Nephron progenitor cell (in vitro differentiated cells): ENCODE results near the gene GPR107.

Experiments
- DNase-seq: peaks from one replicate; pipeline ENCODE4 v3.0.0; 2021
- H3K27ac Mint-ChIP-seq: 2 replicates; pipeline ENCODE4 v1.8.0; 2021; ENCODE audit warnings: mild to moderate bottlenecking, moderate library complexity, mixed read lengths
- H3K27me3 Mint-ChIP-seq: 2 replicates; pipeline ENCODE4 v1.8.0; 2021; ENCODE audit warnings: mild to moderate bottlenecking, low read depth, mixed read lengths; ENCODE audit not compliant: poor library complexity
- H3K36me3 Mint-ChIP-seq: 2 replicates; pipeline ENCODE4 v1.8.0; 2021; ENCODE audit warnings: low read depth, mixed read lengths
- H3K4me1 Mint-ChIP-seq: 2 replicates; pipeline ENCODE4 v1.8.0; 2021; ENCODE audit warnings: mixed read lengths
- H3K4me3 Mint-ChIP-seq: 2 replicates; pipeline ENCODE4 v1.8.0; 2021; ENCODE audit warnings: mild to moderate bottlenecking, moderate library complexity, mixed read lengths
- H3K9me3 Mint-ChIP-seq: 2 replicates; pipeline ENCODE4 v1.8.0; 2021; ENCODE audit warnings: mild to moderate bottlenecking, moderate library complexity, mixed read lengths
- CTCF ChIP-seq: fragments of 200-600 bp; sonication (generic); IDR thresholded peaks from 2 replicates; pipeline ENCODE4 v1.5.0; 2021; ENCODE audit warnings: antibody characterized with exemption

GPR107 gene

GRCh38 chr9:130058887-130059286 lies 5.2 kb downstream of the GPR107 start:
- DNase-seq = no peak
- H3K27me3 Mint-ChIP-seq = no peaks in the 10 kb centered on the region
- no peak overlapping the region for H3K4me3 Mint-ChIP-seq
- no peak for TF ChIP-seq CTCF
- H3K4me1 Mint-ChIP-seq = peaks cover 10% of the 10 kb centered on the region
- H3K27ac Mint-ChIP-seq = no peak overlapping the region
- H3K9me3 Mint-ChIP-seq = no peaks in the 10 kb centered on the region
- H3K36me3 Mint-ChIP-seq = peaks cover 35% of the 10 kb centered on the region

GRCh38 chr9:130060296-130060695 lies 6.6 kb downstream of the GPR107 start:
- no peak for TF ChIP-seq CTCF
- Mint-ChIP-seq H3K9me3 (no peaks in the 10 kb centered on the region), H3K4me1 (no peaks in the 10 kb centered on the region), H3K27me3 (no peaks in the 10 kb centered on the region), H3K36me3 (peaks cover 45% of the 10 kb centered on the region), H3K4me3 (no peak overlapping the region), H3K27ac (no peak overlapping the region)
- DNase-seq = no peak

- Mint-ChIP-seq H3K4me3 (no peak overlapping the region), H3K9me3 (no peaks in the 10 kb centered on the region), H3K27ac (no peak overlapping the region), H3K4me1 (no peaks in the 10 kb centered on the region), H3K36me3 (peaks cover 50% of the 10 kb centered on the region), H3K27me3 (no peaks in the 10 kb centered on the region)
- TF ChIP-seq CTCF = no peak
- DNase-seq = no peak
Measured at GRCh38 chr9:130062750-130063149, 9.0 kb downstream of the GPR107 start.

GRCh38 chr9:130064621-130065020 lies 10.9 kb downstream of the GPR107 start:
- Mint-ChIP-seq H3K27me3 (no peaks in the 10 kb centered on the region), H3K36me3 (peaks cover 32% of the 10 kb centered on the region), H3K9me3 (no peaks in the 10 kb centered on the region), H3K4me3 (no peak overlapping the region), H3K4me1 (no peaks in the 10 kb centered on the region), H3K27ac (peak overlapping the region; percentile 37)
- TF ChIP-seq CTCF = no peak
- DNase-seq = no peak

- peaks cover 18% of the 10 kb centered on the region for H3K36me3 Mint-ChIP-seq
- H3K27ac Mint-ChIP-seq = no peak overlapping the region
- no peaks in the 10 kb centered on the region for H3K27me3 Mint-ChIP-seq
Measured at GRCh38 chr9:130069048-130069447, 15.3 kb downstream of the GPR107 start.

More at GRCh38 chr9:130069048-130069447, 15.3 kb downstream of the GPR107 start:
- H3K4me1 Mint-ChIP-seq = peaks cover 16% of the 10 kb centered on the region
- DNase-seq = no peak
- no peak for TF ChIP-seq CTCF
- H3K9me3 Mint-ChIP-seq = no peaks in the 10 kb centered on the region
- H3K4me3 Mint-ChIP-seq = no peak overlapping the region
